GM21360 (cell line): ENCODE data around the gene FOXD1.
"Not testable (repeated sequence)": the region's sequence is repeated elsewhere in the genome, so short reads cannot be mapped to it uniquely, and the experiment has no call there.

Source experiments
- ATAC-seq: cut with Tn5 transposase; IDR thresholded peaks from one replicate; pipeline ENCODE4 v1.9.1; 2021; ENCODE audit warnings: mild to moderate bottlenecking, moderate library complexity; ENCODE audit not compliant: unreplicated experiment

The FOXD1 gene

GRCh38 chr5:73419117-73419464 lies 29.5 kb downstream of the FOXD1 start:
- ATAC-seq, result no peak

- no peak for ATAC-seq
Observed at GRCh38 chr5:73418244-73418691, 30.3 kb downstream of the FOXD1 start.

DNA sequence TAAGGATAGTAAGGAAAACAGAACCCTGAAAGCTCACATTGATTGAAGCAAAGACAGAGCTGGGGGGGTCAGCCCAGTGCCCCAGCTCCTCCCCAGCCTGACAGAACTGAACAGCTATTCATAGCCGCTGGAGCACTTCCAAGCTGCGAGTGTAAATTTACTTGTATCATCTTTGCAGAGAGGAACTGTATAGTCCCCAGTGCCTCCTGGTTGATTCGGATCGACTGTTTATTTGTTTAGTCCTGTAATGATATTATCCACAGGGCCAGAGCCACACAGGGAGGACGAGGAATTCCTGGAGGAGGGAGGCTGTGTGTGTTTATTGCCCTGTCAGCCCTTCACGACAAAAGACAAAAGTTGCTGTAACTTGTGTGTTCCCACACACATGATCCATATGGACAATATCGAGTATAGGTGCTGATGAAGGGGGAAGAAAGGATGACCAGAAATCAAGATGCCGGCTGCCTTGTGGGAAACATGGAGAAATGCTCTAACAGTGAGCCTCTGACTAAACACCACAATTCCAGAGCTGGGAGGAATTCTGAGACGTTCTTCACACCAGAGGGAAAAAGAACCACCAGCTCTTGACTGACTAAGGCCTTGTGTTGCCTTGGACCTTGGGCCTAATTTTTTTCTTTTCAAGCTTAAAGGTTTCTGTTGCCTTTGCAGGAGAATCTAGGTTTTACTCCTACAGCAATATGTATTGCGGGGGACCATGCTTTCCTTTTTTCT lies 31.1 kb downstream of the FOXD1 start:
- ATAC-seq, result no peak

- ATAC-seq, result no peak
Observed at GRCh38 chr5:73415617-73416016, 33.0 kb downstream of the FOXD1 start.

GRCh38 chr5:73415171-73415570 lies 33.4 kb downstream of the FOXD1 start:
- no peak for ATAC-seq

DNA sequence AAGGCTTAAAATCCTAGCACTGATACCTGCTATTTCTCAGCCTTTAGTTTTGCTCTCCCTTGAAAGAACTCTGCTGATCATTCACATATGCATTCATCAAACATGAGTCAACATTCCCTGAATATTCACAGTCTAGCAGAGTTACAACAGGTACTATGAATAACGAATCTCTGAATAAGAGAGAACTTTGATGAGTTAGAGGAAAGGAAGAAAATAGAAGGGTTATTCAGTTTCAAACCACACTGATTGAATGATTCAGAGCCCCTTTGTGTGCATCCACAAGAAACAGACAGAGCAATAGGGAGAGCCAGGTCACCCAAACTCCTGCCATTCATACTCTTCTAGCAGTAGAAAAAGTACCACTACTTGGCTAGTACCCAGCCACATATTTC lies 36.0 kb downstream of the FOXD1 start:
- ATAC-seq, result no peak

- no peak for ATAC-seq
Observed at GRCh38 chr5:73411936-73412596, 36.5 kb downstream of the FOXD1 start.

DNA sequence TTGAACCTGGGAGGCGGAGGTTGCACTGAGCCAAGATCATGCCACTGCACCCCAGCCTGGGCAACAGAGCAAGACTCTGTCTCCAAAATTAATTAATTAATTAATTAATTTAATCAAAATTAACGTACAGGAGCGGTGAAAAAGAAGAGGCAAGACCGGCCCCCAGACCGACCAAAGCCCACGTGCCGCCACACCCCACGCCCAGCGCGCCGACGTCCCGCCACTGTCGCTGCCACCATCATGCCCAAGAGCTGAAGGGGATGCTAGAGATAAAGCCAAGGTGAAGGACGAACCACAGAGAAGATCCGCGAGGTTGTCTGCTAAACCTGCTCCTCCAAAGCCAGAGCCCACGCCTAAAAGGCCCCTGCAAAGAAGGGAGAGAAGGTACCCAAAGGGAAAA lies 38.6 kb downstream of the FOXD1 start:
- ATAC-seq, result not testable (repeated sequence)

DNA sequence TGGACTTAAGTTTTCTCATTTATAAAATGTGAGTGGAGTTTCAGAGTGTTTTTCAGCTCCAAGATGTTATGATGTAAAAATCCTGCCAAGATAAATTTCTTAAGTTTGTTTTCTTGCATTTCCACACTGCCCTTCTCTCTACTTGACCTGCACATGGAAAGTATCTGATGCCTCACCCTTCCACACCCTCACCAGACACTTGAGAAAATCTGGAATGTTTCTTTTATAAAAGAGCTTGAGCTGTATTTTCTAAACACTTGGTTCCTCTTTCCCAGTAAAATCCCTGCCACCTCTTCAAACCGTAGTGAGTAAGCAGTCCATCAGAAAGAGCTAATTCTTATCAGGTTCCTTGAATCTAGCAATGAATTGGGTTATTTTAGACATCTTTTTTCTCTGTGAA lies 42.9 kb downstream of the FOXD1 start:
- ATAC-seq, result no peak

GRCh38 chr5:73399775-73400174 lies 48.8 kb downstream of the FOXD1 start:
- ATAC-seq, result no peak
